ENCODE measurements around the gene PROP1. TPM values are rescaled to one million over a fixed set of nuclear protein-coding genes. Genes with fewer than 3 reads are reported as not detected.
"Not testable (repeated sequence)": the region's sequence is repeated elsewhere in the genome, so short reads cannot be mapped to it uniquely, and the experiment has no call there.

Gene PROP1
- polyA plus RNA-seq, 2 of the 4 experiments (the other 2 are of a cell fraction): not detected

- H3K4me3 ChIP-seq; H3K4me1 ChIP-seq; DNase-seq (ENCODE audit: low read depth in 1 of 2, low spot score in 1 of 2); H3K4me2 ChIP-seq; ATAC-seq; H3K9me3 ChIP-seq; H3K27ac ChIP-seq; FAIRE-seq; POLR2A ChIA-PET: not testable (repeated sequence)
- 86% methylated on average over 6 of the region's 12 CpGs for WGBS (ENCODE audit: missing lambda C conversion rate)
- CTCF ChIA-PET: interaction anchor here (0.6 to 0.8 kb wide), 2 partner anchors 19 to 130 kb away, joined by 3 to 4 read pairs; no protein-coding TSS in a partner anchor
Observed at GRCh38 chr5:177945601-177946283, 50.3 kb downstream of the PROP1 start.

GRCh38 chr5:177945145-177945544, 50.9 kb downstream of the PROP1 start:
- H3K4me3 ChIP-seq; FAIRE-seq; H3K4me1 ChIP-seq; POLR2A ChIA-PET; ATAC-seq; H3K9me3 ChIP-seq; CTCF ChIA-PET; DNase-seq (ENCODE audit: low read depth in 1 of 2, low spot score in 1 of 2); H3K4me2 ChIP-seq; H3K27ac ChIP-seq: not testable (repeated sequence)
- 92% methylated on average over 5 of the region's 13 CpGs for WGBS (ENCODE audit: missing lambda C conversion rate)

GRCh38 chr5:177943805-177944736, 52.0 kb downstream of the PROP1 start:
- H3K9me3 ChIP-seq; H3K4me1 ChIP-seq; CTCF ChIA-PET; ATAC-seq; DNase-seq (ENCODE audit: low read depth in 1 of 2, low spot score in 1 of 2); H3K4me2 ChIP-seq; H3K4me3 ChIP-seq; FAIRE-seq; POLR2A ChIA-PET; H3K27ac ChIP-seq: not testable (repeated sequence)
- WGBS (ENCODE audit: missing lambda C conversion rate): 81% methylated on average over 5 of the region's 66 CpGs

- 60% methylated on average over 2 of the region's 3 CpGs for WGBS (ENCODE audit: missing lambda C conversion rate)
- ATAC-seq, CTCF ChIA-PET: not testable (repeated sequence)
Observed at GRCh38 chr5:177942896-177943295, 53.1 kb downstream of the PROP1 start.

More at GRCh38 chr5:177942896-177943295, 53.1 kb downstream of the PROP1 start:
- POLR2A ChIA-PET; DNase-seq (ENCODE audit: low read depth in 1 of 2, low spot score in 1 of 2); H3K4me1 ChIP-seq; H3K27ac ChIP-seq; H3K9me3 ChIP-seq; H3K4me3 ChIP-seq; H3K4me2 ChIP-seq; FAIRE-seq: not testable (repeated sequence)

Other genes with a start within 250 kb of the PROP1 start
- gene FAM153A, start 213.3 kb downstream of the PROP1 start, polyA plus RNA-seq (2011; rRNA removed): 0.41 TPM in 1 of 2 replicates, not detected in the other
- not detected in 3 replicates for gene FAM153A, start 213.3 kb downstream of the PROP1 start, polyA plus RNA-seq (2017; fragmentation: RNase III; extraction: RNeasy Plus Mini Kit Qiagen cat#74134 plus additional on column Dnase treatment)
- gene N4BP3, start 117.3 kb upstream of the PROP1 start, polyA plus RNA-seq (2011; rRNA removed): 0.12 and 0.26 TPM in 2 replicates
- gene N4BP3, start 117.3 kb upstream of the PROP1 start, polyA plus RNA-seq (2017; fragmentation: RNase III; extraction: RNeasy Plus Mini Kit Qiagen cat#74134 plus additional on column Dnase treatment): 0.15 to 0.25 TPM (median 0.15 TPM) in 3 replicates
- 30.3 and 31.8 TPM in 2 replicates for gene RMND5B, start 134.8 kb upstream of the PROP1 start, polyA plus RNA-seq (2011; rRNA removed)
- gene RMND5B, start 134.8 kb upstream of the PROP1 start, polyA plus RNA-seq (2017; fragmentation: RNase III; extraction: RNeasy Plus Mini Kit Qiagen cat#74134 plus additional on column Dnase treatment): 18.1 to 20.2 TPM (median 19.4 TPM) in 3 replicates
- 177 and 205 TPM in 2 replicates for gene NHP2, start 157.6 kb upstream of the PROP1 start, polyA plus RNA-seq (2011; rRNA removed)
- gene NHP2, start 157.6 kb upstream of the PROP1 start, polyA plus RNA-seq (2017; fragmentation: RNase III; extraction: RNeasy Plus Mini Kit Qiagen cat#74134 plus additional on column Dnase treatment): 553 to 612 TPM (median 555 TPM) in 3 replicates
- gene GMCL2, start 191.1 kb upstream of the PROP1 start, polyA plus RNA-seq (2011; rRNA removed): not detected in 2 replicates
- gene GMCL2, start 191.1 kb upstream of the PROP1 start, polyA plus RNA-seq (2017; fragmentation: RNase III; extraction: RNeasy Plus Mini Kit Qiagen cat#74134 plus additional on column Dnase treatment): not detected in 3 replicates
- 140 and 200 TPM in 2 replicates for gene HNRNPAB, start 208.3 kb upstream of the PROP1 start, polyA plus RNA-seq (2011; rRNA removed)
- gene HNRNPAB, start 208.3 kb upstream of the PROP1 start, polyA plus RNA-seq (2017; fragmentation: RNase III; extraction: RNeasy Plus Mini Kit Qiagen cat#74134 plus additional on column Dnase treatment): 338 to 354 TPM (median 352 TPM) in 3 replicates
- gene PHYKPL, start 236.6 kb upstream of the PROP1 start, polyA plus RNA-seq (2011; rRNA removed): 21.9 and 24.6 TPM in 2 replicates
- 12.5 to 13.9 TPM (median 13.0 TPM) in 3 replicates for gene PHYKPL, start 236.6 kb upstream of the PROP1 start, polyA plus RNA-seq (2017; fragmentation: RNase III; extraction: RNeasy Plus Mini Kit Qiagen cat#74134 plus additional on column Dnase treatment)

All from A549 (cell line).